BJ (cell line): ENCODE measurements around the gene CST2. TPM values are rescaled to one million over a fixed set of nuclear protein-coding genes. Genes with fewer than 3 reads are reported as not detected.

ENCODE experiments used
- polyA plus RNA-seq: library from polyadenylated mRNA; depleted of rRNA; stranded (reverse); fragments of >200 nt; gene quantifications from 2 replicates; pipeline ENCODE4 v1.2.3, GENCODE V29; 2011; rRNA removed

The CST2 gene
- polyA plus RNA-seq, 1 experiment = not detected

Other genes with a start within 250 kb of the CST2 start
- not detected in 2 replicates for gene CST9, start 220.8 kb downstream of the CST2 start, polyA plus RNA-seq
- gene CST3, start 188.8 kb downstream of the CST2 start, polyA plus RNA-seq = 296 and 458 TPM in 2 replicates
- not detected in 2 replicates for gene CST4, start 137.7 kb downstream of the CST2 start, polyA plus RNA-seq
- gene CST1, start 75.8 kb downstream of the CST2 start, polyA plus RNA-seq = not detected in 2 replicates
- not detected in 2 replicates for gene CST5, start 53.0 kb upstream of the CST2 start, polyA plus RNA-seq
- gene GGTLC1, start 162.1 kb upstream of the CST2 start, polyA plus RNA-seq = not detected in 2 replicates